ENCODE measurements around the gene U2AF2.

Gene U2AF2

GRCh38 chr19:55643003-55643886 lies 11.6 kb upstream of the U2AF2 start, which contains the start of gene ZNF581:
Gene ZNF581 (plus strand): TSS chr19:55643649. CDS start chr19:55644572, 923 bp downstream.
- TF ChIP-seq POLR2A (IDR thresholded peaks at IDR 0.05; ENCODE audit: low read depth, low read length) = peak; percentile 45
- FAIRE-seq = no peak
- peak; percentile 100 for DNase-seq (ENCODE audit: insufficient read length, low spot score)

- no peak for FAIRE-seq
- TF ChIP-seq POLR2A (IDR thresholded peaks at IDR 0.05; ENCODE audit: low read depth, low read length) = no peak
- no peak for DNase-seq (ENCODE audit: insufficient read length, low spot score)
Observed at GRCh38 chr19:55643887-55644176, 11.0 kb upstream of the U2AF2 start.

- no peak for DNase-seq (ENCODE audit: insufficient read length, low spot score)
- TF ChIP-seq POLR2A (IDR thresholded peaks at IDR 0.05; ENCODE audit: low read depth, low read length) = no peak
- no peak for FAIRE-seq
Observed at GRCh38 chr19:55644191-55644833, 10.5 kb upstream of the U2AF2 start.

- DNase-seq (ENCODE audit: insufficient read length, low spot score) (no peak), FAIRE-seq (no peak)
- TF ChIP-seq POLR2A (IDR thresholded peaks at IDR 0.05; ENCODE audit: low read depth, low read length) = 0 out of 2 replicates have a peak, but pooled peaks have one; percentile 11
Observed at GRCh38 chr19:55644842-55645511, 9.9 kb upstream of the U2AF2 start.

- TF ChIP-seq POLR2A (IDR thresholded peaks at IDR 0.05; ENCODE audit: low read depth, low read length) = no peak
- DNase-seq (ENCODE audit: insufficient read length, low spot score) = no peak
- FAIRE-seq = no peak
Observed at GRCh38 chr19:55645512-55645881, 9.3 kb upstream of the U2AF2 start.

GRCh38 chr19:55646889-55647731 lies 7.7 kb upstream of the U2AF2 start:
- no peak for TF ChIP-seq POLR2A (IDR thresholded peaks at IDR 0.05; ENCODE audit: low read depth, low read length)
- DNase-seq (ENCODE audit: insufficient read length, low spot score) (no peak), FAIRE-seq (no peak)

- no peak for FAIRE-seq
- TF ChIP-seq POLR2A (IDR thresholded peaks at IDR 0.05; ENCODE audit: low read depth, low read length) = no peak
- no peak for DNase-seq (ENCODE audit: insufficient read length, low spot score)
Observed at GRCh38 chr19:55647732-55648584, 6.9 kb upstream of the U2AF2 start, which contains the start of gene CCDC106. Gene CCDC106 (plus strand): TSS chr19:55648212. CDS start chr19:55649047, 835 bp downstream.

- no peak for FAIRE-seq
- DNase-seq (ENCODE audit: insufficient read length, low spot score) = no peak
- TF ChIP-seq POLR2A (IDR thresholded peaks at IDR 0.05; ENCODE audit: low read depth, low read length) = no peak
Observed at GRCh38 chr19:55648585-55649267, 6.1 kb upstream of the U2AF2 start.

- TF ChIP-seq POLR2A (IDR thresholded peaks at IDR 0.05; ENCODE audit: low read depth, low read length) = no peak
- FAIRE-seq = no peak
- no peak for DNase-seq (ENCODE audit: insufficient read length, low spot score)
Observed at GRCh38 chr19:55649268-55650125, 5.3 kb upstream of the U2AF2 start.

GRCh38 chr19:55650126-55650557 lies 4.7 kb upstream of the U2AF2 start:
- no peak for FAIRE-seq
- DNase-seq (ENCODE audit: insufficient read length, low spot score) = no peak
- TF ChIP-seq POLR2A (IDR thresholded peaks at IDR 0.05; ENCODE audit: low read depth, low read length) = no peak

- DNase-seq (ENCODE audit: insufficient read length, low spot score) = no peak
- no peak for TF ChIP-seq POLR2A (IDR thresholded peaks at IDR 0.05; ENCODE audit: low read depth, low read length)
- no peak for FAIRE-seq
Observed at GRCh38 chr19:55650602-55651230, 4.1 kb upstream of the U2AF2 start.
